A549 (cell line): ENCODE measurements around the gene RBMS3. TPM values are rescaled to one million over a fixed set of nuclear protein-coding genes. Genes with fewer than 3 reads are reported as not detected.
A peak's percentile ranks its signal among the peaks of the same experiment; 100 is the strongest.

Experiments
- ATAC-seq, 2 experiments: fragments of 200-7000 bp in 1 of 2; fragments of >200 bp in 1 of 2; cut with Nextera tagmentation in 1 of 2; cut with Tn5 transposase in 1 of 2; 3 replicates each; pipeline versions ENCODE4 v1.8.0 to v1.9.1; 2018 to 2020; ENCODE audit warnings: mild to moderate bottlenecking in 1 of 2, moderate library complexity in 1 of 2
- CTCF ChIA-PET: fragments of 300-600 bp; sonication (Branson Sonifier 250); formaldehyde crosslinking; extraction: SDS; loops from one replicate; lab custom pipeline; 2021; ENCODE audit warnings: antibody characterized with exemption, inconsistent platforms; lab: Yijun Ruan, JAX
- POLR2A ChIA-PET: fragments of 350-600 bp; formaldehyde crosslinking; extraction: SDS; loops from one replicate; lab custom pipeline; 2021; ENCODE audit warnings: antibody characterized with exemption, inconsistent platforms; lab: Yijun Ruan, JAX
- DNase-seq, 2 experiments: peaks; one replicate each; pipeline versions ENCODE4 v3.0.0 to v3.0.0-alpha.2; 2011 to 2016; ENCODE audit warnings: low read depth in 1 of 2, low spot score in 1 of 2
- FAIRE-seq: peaks from 2 replicates; lab custom pipeline; 2011; peaks lifted over from hg19 to GRCh38; lab: Jason Lieb, UNC
- H3K27ac ChIP-seq, 2 experiments: fragments of >200 bp; sonication (Bioruptor Twin); formaldehyde crosslinking; 3 replicates each; pipeline ENCODE4 v1.5.1; 2016 to 2017
- H3K4me1 ChIP-seq: fragments of >200 bp; sonication (Bioruptor Twin); formaldehyde crosslinking; 3 replicates; pipeline ENCODE4 v1.6.1; 2016
- H3K4me2 ChIP-seq: fragments of >200 bp; sonication (Bioruptor Twin); formaldehyde crosslinking; 3 replicates; pipeline ENCODE4 v1.6.1; 2016
- H3K4me3 ChIP-seq: fragments of >200 bp; sonication (Bioruptor Twin); formaldehyde crosslinking; 3 replicates; pipeline ENCODE4 v1.5.1; 2016
- H3K9me3 ChIP-seq: fragments of >200 bp; sonication (Bioruptor Twin); formaldehyde crosslinking; 3 replicates; pipeline ENCODE4 v1.6.1; 2016
- BHLHE40 ChIP-seq: IDR thresholded peaks from 2 replicates; pipeline ENCODE4 v1.6.1; 2012; ENCODE audit warnings: low read depth, low read length, inconsistent platforms
- CBX2 ChIP-seq: fragments of 200-600 bp; sonication (generic); IDR thresholded peaks from 2 replicates; pipeline ENCODE4 v1.6.1; 2016; ENCODE audit warnings: low read depth, mild to moderate bottlenecking, borderline replicate concordance
- CBX8 ChIP-seq: fragments of 200-600 bp; sonication (generic); IDR thresholded peaks from 2 replicates; pipeline ENCODE4 v1.6.1; 2016
- CEBPB ChIP-seq, 2 experiments: fragments of >200 bp in 1 of 2; sonication (Bioruptor Twin) in 1 of 2; formaldehyde crosslinking in 1 of 2; IDR thresholded peaks; 2 replicates each; pipeline ENCODE4 v1.6.1; 2012 to 2016
- CHD2 ChIP-seq: fragments of 150-350 bp; IDR thresholded peaks from 2 replicates; pipeline ENCODE4 v1.6.1; 2014; ENCODE audit warnings: low read length; ENCODE audit not compliant: partially characterized antibody
- CHD4 ChIP-seq: fragments of 200-600 bp; sonication (generic); IDR thresholded peaks from 2 replicates; pipeline ENCODE4 v1.6.1; 2016; ENCODE audit warnings: antibody characterized with exemption, mild to moderate bottlenecking, borderline replicate concordance
- EHF ChIP-seq: fragments of 250-450 bp; sonication (Bioruptor Pico); IDR thresholded peaks from 2 replicates; pipeline ENCODE4 v1.5.0; 2020; ENCODE audit warnings: mild to moderate bottlenecking
- EP300 ChIP-seq, 2 experiments: fragments of >200 bp; sonication (Bioruptor Twin); formaldehyde crosslinking; IDR thresholded peaks; 2 replicates in 1 of 2; 3 replicates in 1 of 2; pipeline ENCODE4 v1.6.1; 2016 to 2017
- ESRRA ChIP-seq: fragments of 150-350 bp; IDR thresholded peaks from 2 replicates; pipeline ENCODE4 v1.6.1; 2014; ENCODE audit warnings: mild to moderate bottlenecking, low read length, borderline replicate concordance
- FOSL2 ChIP-seq, 2 experiments: fragments of 450-650 bp in 1 of 2; fragments of >200 bp in 1 of 2; sonication (Bioruptor Twin) in 1 of 2; formaldehyde crosslinking; IDR thresholded peaks; 2 replicates each; pipeline versions ENCODE4 v1.5.0 to v1.6.1; 2016 to 2020; ENCODE audit warnings: mild to moderate bottlenecking in 1 of 2, moderate library complexity in 1 of 2
- FOXS1 ChIP-seq: fragments of 250-450 bp; sonication (Bioruptor Pico); IDR thresholded peaks from 2 replicates; pipeline ENCODE4 v1.5.0; 2020; ENCODE audit warnings: mild to moderate bottlenecking, moderate library complexity
- GATA3 ChIP-seq: IDR thresholded peaks from 2 replicates; pipeline ENCODE4 v1.6.1; 2012; ENCODE audit warnings: borderline replicate concordance
- HDAC2 ChIP-seq: fragments of 200-600 bp; sonication (generic); IDR thresholded peaks from 2 replicates; pipeline ENCODE4 v1.6.1; 2016
- HOXA7 ChIP-seq: fragments of 250-450 bp; sonication (Bioruptor Pico); IDR thresholded peaks from 2 replicates; pipeline ENCODE4 v1.5.0; 2020; ENCODE audit warnings: mild to moderate bottlenecking, moderate library complexity
- HOXB13 ChIP-seq: fragments of 250-450 bp; sonication (Bioruptor Pico); IDR thresholded peaks from 2 replicates; pipeline ENCODE4 v1.5.0; 2020; ENCODE audit warnings: low read depth, mild to moderate bottlenecking, moderate library complexity
- HOXB5 ChIP-seq: fragments of 250-450 bp; sonication (Bioruptor Pico); IDR thresholded peaks from 2 replicates; pipeline ENCODE4 v1.5.0; 2020; ENCODE audit warnings: mild to moderate bottlenecking, moderate library complexity
- JUNB ChIP-seq: fragments of >200 bp; sonication (Bioruptor Twin); formaldehyde crosslinking; IDR thresholded peaks from 2 replicates; pipeline ENCODE4 v1.6.1; 2016
- KDM1A ChIP-seq: fragments of 200-600 bp; sonication (generic); IDR thresholded peaks from 2 replicates; pipeline ENCODE4 v1.6.1; 2016; ENCODE audit warnings: low read depth, mild to moderate bottlenecking
- KDM5A ChIP-seq: fragments of 200-600 bp; sonication (generic); IDR thresholded peaks from 2 replicates; pipeline ENCODE4 v1.6.1; 2016; ENCODE audit warnings: antibody characterized with exemption, mild to moderate bottlenecking
- MAFK ChIP-seq: fragments of 450-650 bp; IDR thresholded peaks from 2 replicates; pipeline ENCODE4 v1.6.1; 2014; ENCODE audit not compliant: partially characterized antibody
- MAZ ChIP-seq: fragments of 150-350 bp; IDR thresholded peaks from 2 replicates; pipeline ENCODE4 v1.6.1; 2014; ENCODE audit warnings: antibody characterized with exemption, low read depth, low read length, borderline replicate concordance
- NPAS2 ChIP-seq: fragments of 250-450 bp; sonication (Bioruptor Pico); IDR thresholded peaks from 2 replicates; pipeline ENCODE4 v1.8.0; 2022; ENCODE audit warnings: mild to moderate bottlenecking, moderate library complexity, borderline replicate concordance
- NR3C1 ChIP-seq: fragments of >200 bp; sonication (Bioruptor Twin); formaldehyde crosslinking; IDR thresholded peaks from 3 replicates; pipeline ENCODE4 v1.6.1; 2017
- RCOR1 ChIP-seq: fragments of 150-350 bp; IDR thresholded peaks from 2 replicates; pipeline ENCODE4 v1.6.1; 2014; ENCODE audit warnings: antibody characterized with exemption, low read length, low read depth
- RNF2 ChIP-seq: fragments of 200-600 bp; sonication (generic); IDR thresholded peaks from 2 replicates; pipeline ENCODE4 v1.6.1; 2016; ENCODE audit warnings: low read depth, mild to moderate bottlenecking, antibody characterized with exemption, moderate library complexity, borderline replicate concordance
- SREBF2 ChIP-seq: fragments of 450-650 bp; IDR thresholded peaks from 2 replicates; pipeline ENCODE4 v1.6.1; 2014; ENCODE audit warnings: mild to moderate bottlenecking, moderate library complexity
- TFCP2L1 ChIP-seq: fragments of 250-450 bp; sonication (Bioruptor Pico); IDR thresholded peaks from 2 replicates; pipeline ENCODE4 v1.5.0; 2021; ENCODE audit warnings: mild to moderate bottlenecking
- TP53 ChIP-seq: fragments of 250-450 bp; sonication (Bioruptor Pico); IDR thresholded peaks from 2 replicates; pipeline ENCODE4 v1.5.0; 2021; ENCODE audit warnings: mild to moderate bottlenecking, moderate library complexity
- ZFP36 ChIP-seq: fragments of 450-650 bp; IDR thresholded peaks from 2 replicates; pipeline ENCODE4 v1.6.1; 2014; ENCODE audit warnings: borderline replicate concordance; ENCODE audit not compliant: partially characterized antibody
- ZNF302 ChIP-seq: fragments of 250-450 bp; sonication (Bioruptor Pico); IDR thresholded peaks from 2 replicates; pipeline ENCODE4 v1.9.0; 2021; ENCODE audit warnings: inconsistent platforms, mild to moderate bottlenecking, moderate library complexity
- WGBS: methylation state at CpG from one replicate; pipeline ENCODE4 v1.1.6; 2017; ENCODE audit errors: missing lambda C conversion rate; 5-methylcytosine and 5-hydroxymethylcytosine counted together
- polyA plus RNA-seq, 4 experiments: library from polyadenylated mRNA; depleted of rRNA in 3 of 4; stranded (reverse); fragments of >200 nt; fragmentation: RNase III in 1 of 4; extraction: RNeasy Plus Mini Kit Qiagen cat#74134 plus additional on column Dnase treatment in 1 of 4; gene quantifications; 2 replicates in 3 of 4; 3 replicates in 1 of 4; pipeline ENCODE4 v1.2.3, GENCODE V29; 2011 to 2017
- TF ChIP-seq, protein P1 (sequence below): fragments of 250-450 bp; sonication (Bioruptor Pico); IDR thresholded peaks from 2 replicates; pipeline ENCODE4 v1.5.0; 2021; ENCODE audit warnings: mild to moderate bottlenecking, moderate library complexity, borderline replicate concordance
- TF ChIP-seq, protein P2 (sequence below): fragments of 250-450 bp; sonication (Bioruptor Pico); IDR thresholded peaks from 2 replicates; pipeline ENCODE4 v1.5.0; 2020; ENCODE audit warnings: low read depth, mild to moderate bottlenecking, moderate library complexity
- TF ChIP-seq, protein P3 (sequence below): fragments of 450-650 bp; IDR thresholded peaks from 2 replicates; pipeline ENCODE4 v1.6.1; 2014; ENCODE audit warnings: antibody characterized with exemption
- TF ChIP-seq, protein P4 (sequence below): IDR thresholded peaks from 2 replicates; pipeline ENCODE4 v1.6.1; 2012; ENCODE audit warnings: low read depth, borderline replicate concordance

Gene RBMS3
- polyA plus RNA-seq, 2 of the 4 experiments (the other 2 are of a cell fraction), result 0.92 to 4.1 TPM

DNA sequence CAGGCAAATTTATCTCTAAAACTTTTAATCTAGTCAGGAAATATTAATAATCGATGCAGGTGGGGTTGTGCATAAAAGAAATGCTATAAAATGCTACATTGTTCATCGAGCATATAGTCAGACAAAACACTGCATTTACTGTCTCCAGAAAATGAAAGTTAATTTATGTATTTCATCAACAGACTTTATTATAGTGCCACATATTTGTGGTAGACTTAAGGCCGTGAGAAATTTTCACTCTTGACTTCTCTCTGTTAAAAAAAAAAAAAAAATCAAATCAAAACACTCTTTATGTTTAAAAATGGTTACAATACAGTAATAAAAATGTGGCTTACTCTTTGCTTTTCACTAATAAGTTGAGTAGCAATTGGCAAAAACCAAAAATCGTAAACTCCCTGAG lies 67.4 kb downstream of the RBMS3 start:
- Histone ChIP-seq H3K9me3 (no peaks in the 10 kb centered on the region), H3K4me3 (no peak overlapping the region), H3K4me1 (0 out of 3 replicates have a peak, but pooled peaks cover 4% of the 10 kb centered on the region), H3K4me2 (no peak overlapping the region), H3K27ac (no peak overlapping the region)
- ATAC-seq, result no peak
- TF ChIP-seq NR3C1 (no peak), TFCP2L1 (CRISPR knock-in tag) (no peak), SREBF2 (no peak), RCOR1 (no peak), KDM5A (no peak), RNF2 (no peak), CEBPB (IDR thresholded peaks at IDR 0.05) (no peak), CBX8 (no peak), ESRRA (no peak), BHLHE40 (no peak), HOXA7 (CRISPR knock-in tag) (no peak), HOXB13 (CRISPR knock-in tag) (no peak), ZNF302 (no peak), HDAC2 (no peak), FOSL2 (IDR thresholded peaks at IDR 0.05) (no peak), FOSL2 (CRISPR knock-in tag; IDR thresholded peaks at IDR 0.05) (no peak), CHD4 (no peak)
- TF ChIP-seq, protein P1, sequence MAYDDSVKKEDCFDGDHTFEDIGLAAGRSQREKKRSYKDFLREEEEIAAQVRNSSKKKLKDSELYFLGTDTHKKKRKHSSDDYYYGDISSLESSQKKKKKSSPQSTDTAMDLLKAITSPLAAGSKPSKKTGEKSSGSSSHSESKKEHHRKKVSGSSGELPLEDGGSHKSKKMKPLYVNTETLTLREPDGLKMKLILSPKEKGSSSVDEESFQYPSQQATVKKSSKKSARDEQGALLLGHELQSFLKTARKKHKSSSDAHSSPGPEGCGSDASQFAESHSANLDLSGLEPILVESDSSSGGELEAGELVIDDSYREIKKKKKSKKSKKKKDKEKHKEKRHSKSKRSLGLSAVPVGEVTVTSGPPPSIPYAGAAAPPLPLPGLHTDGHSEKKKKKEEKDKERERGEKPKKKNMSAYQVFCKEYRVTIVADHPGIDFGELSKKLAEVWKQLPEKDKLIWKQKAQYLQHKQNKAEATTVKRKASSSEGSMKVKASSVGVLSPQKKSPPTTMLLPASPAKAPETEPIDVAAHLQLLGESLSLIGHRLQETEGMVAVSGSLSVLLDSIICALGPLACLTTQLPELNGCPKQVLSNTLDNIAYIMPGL (CRISPR knock-in tag), result no peak
- TF ChIP-seq, protein P2, sequence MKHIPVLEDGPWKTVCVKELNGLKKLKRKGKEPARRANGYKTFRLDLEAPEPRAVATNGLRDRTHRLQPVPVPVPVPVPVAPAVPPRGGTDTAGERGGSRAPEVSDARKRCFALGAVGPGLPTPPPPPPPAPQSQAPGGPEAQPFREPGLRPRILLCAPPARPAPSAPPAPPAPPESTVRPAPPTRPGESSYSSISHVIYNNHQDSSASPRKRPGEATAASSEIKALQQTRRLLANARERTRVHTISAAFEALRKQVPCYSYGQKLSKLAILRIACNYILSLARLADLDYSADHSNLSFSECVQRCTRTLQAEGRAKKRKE (CRISPR knock-in tag), result no peak
- FAIRE-seq, result no peak
- ChIA-PET POLR2A (no interaction called here), CTCF (no interaction called here)
- 81% methylated on average over 4 of the region's 4 CpGs for WGBS
- DNase-seq, result no peak

DNA sequence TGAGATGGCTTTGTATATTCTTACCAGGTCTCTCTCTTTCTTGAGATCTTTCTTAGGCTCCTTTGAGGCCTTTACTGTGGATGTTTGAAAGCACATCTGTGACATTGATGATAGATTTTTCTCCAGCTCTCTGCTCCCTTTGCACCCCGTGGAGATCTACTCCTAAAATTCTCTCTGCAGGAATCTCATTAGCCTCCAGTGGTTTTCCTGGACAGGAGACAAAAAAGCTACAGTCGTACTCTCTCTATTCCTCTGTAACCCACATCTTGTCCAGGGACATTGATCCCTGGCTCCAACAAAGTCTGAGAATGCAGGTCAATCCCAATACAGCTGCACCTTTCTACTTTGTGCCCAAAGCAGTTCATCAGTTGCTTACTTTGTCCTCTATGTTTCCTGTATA lies 68.2 kb downstream of the RBMS3 start:
- Histone ChIP-seq H3K27ac (no peak overlapping the region), H3K4me1 (0 out of 3 replicates have a peak, but pooled peaks cover 4% of the 10 kb centered on the region), H3K9me3 (no peaks in the 10 kb centered on the region), H3K4me2 (no peak overlapping the region), H3K4me3 (no peak overlapping the region)
- POLR2A ChIA-PET, result no interaction called here
- FAIRE-seq, result no peak
- TF ChIP-seq FOSL2 (IDR thresholded peaks at IDR 0.05) (no peak), FOSL2 (CRISPR knock-in tag; IDR thresholded peaks at IDR 0.05) (no peak), TP53 (no peak), RCOR1 (no peak), MAFK (no peak), CEBPB (IDR thresholded peaks at IDR 0.05) (no peak), ZFP36 (no peak), EHF (CRISPR knock-in tag) (no peak)
- peak in 1 of 2 experiments; percentile 39; a peak in 1 of 6 replicates for ATAC-seq
- no peak for DNase-seq
- WGBS, result 42% methylated on average over 1 of the region's 2 CpGs
- CTCF ChIA-PET, result no interaction called here

DNA sequence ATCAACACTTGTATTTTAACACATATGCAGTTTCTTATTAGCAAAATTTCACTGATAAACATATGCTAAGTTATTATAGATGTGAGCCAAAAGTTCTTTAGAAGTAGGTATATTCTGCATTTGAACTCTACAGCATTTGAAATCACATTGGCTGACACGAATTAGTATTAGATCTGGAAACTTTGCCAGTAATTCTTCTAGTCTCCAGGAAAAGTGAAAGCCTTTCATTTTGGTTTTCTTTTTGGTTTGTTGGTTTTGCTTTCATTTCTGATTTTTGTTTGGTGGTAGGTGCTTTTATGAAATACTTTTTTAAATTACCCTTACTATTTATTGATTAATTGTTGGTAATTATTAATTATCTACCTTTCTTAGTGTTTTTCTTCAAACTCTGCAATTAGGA lies 72.9 kb downstream of the RBMS3 start:
- H3K27ac ChIP-seq, result no peak overlapping the region
- H3K4me2 ChIP-seq, result no peak overlapping the region
- POLR2A ChIA-PET, result no interaction called here
- no peaks in the 10 kb centered on the region for H3K9me3 ChIP-seq
- 60% methylated on average over 1 of the region's 1 CpG for WGBS
- H3K4me1 ChIP-seq, result no peaks in the 10 kb centered on the region
- H3K4me3 ChIP-seq, result no peak overlapping the region
- FAIRE-seq (peak; percentile 32), ATAC-seq (no peak), DNase-seq (no peak)
- CTCF ChIA-PET, result no interaction called here
- TF ChIP-seq SREBF2 (no peak), TFCP2L1 (CRISPR knock-in tag) (no peak), JUNB (no peak), MAZ (no peak), CBX2 (no peak), ZNF302 (no peak), BHLHE40 (no peak), KDM1A (no peak), EP300 (IDR thresholded peaks at IDR 0.05) (no peak), CHD2 (no peak), HOXB5 (CRISPR knock-in tag) (no peak), GATA3 (no peak), NPAS2 (CRISPR knock-in tag) (no peak), FOXS1 (CRISPR knock-in tag) (no peak), RCOR1 (no peak)
- TF ChIP-seq, protein P3, sequence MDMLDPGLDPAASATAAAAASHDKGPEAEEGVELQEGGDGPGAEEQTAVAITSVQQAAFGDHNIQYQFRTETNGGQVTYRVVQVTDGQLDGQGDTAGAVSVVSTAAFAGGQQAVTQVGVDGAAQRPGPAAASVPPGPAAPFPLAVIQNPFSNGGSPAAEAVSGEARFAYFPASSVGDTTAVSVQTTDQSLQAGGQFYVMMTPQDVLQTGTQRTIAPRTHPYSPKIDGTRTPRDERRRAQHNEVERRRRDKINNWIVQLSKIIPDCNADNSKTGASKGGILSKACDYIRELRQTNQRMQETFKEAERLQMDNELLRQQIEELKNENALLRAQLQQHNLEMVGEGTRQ, result no peak
- TF ChIP-seq, protein P4, sequence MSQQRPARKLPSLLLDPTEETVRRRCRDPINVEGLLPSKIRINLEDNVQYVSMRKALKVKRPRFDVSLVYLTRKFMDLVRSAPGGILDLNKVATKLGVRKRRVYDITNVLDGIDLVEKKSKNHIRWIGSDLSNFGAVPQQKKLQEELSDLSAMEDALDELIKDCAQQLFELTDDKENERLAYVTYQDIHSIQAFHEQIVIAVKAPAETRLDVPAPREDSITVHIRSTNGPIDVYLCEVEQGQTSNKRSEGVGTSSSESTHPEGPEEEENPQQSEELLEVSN, result no peak
